ENCODE measurements around the gene SEZ6L. TPM values are rescaled to one million over a fixed set of nuclear protein-coding genes. Genes with fewer than 3 reads are reported as not detected.

The SEZ6L gene
- total RNA-seq, 1 donor from 2014 or later: 1.2 TPM

- Mint-ChIP-seq H3K27ac (ENCODE audit: unreplicated experiment) (no peak overlapping the region), H3K27me3 (ENCODE audit: unreplicated experiment) (no peaks in the 10 kb centered on the region), H3K36me3 (ENCODE audit: low read depth, unreplicated experiment) (no peaks in the 10 kb centered on the region), H3K4me3 (ENCODE audit: unreplicated experiment) (no peak overlapping the region), H3K4me1 (ENCODE audit: unreplicated experiment) (no peaks in the 10 kb centered on the region), H3K9me3 (ENCODE audit: unreplicated experiment) (no peaks in the 10 kb centered on the region)
- TF ChIP-seq CTCF (IDR thresholded peaks at IDR 0.05; ENCODE audit: unreplicated experiment): no peak
- DNase-seq (ENCODE audit: low spot score): no peak
Observed at GRCh38 chr22:26383968-26384556, 214.8 kb downstream of the SEZ6L start.

- Mint-ChIP-seq H3K27me3 (ENCODE audit: unreplicated experiment) (no peaks in the 10 kb centered on the region), H3K4me3 (ENCODE audit: unreplicated experiment) (no peak overlapping the region), H3K9me3 (ENCODE audit: unreplicated experiment) (no peaks in the 10 kb centered on the region), H3K4me1 (ENCODE audit: unreplicated experiment) (no peaks in the 10 kb centered on the region), H3K27ac (ENCODE audit: unreplicated experiment) (no peak overlapping the region), H3K36me3 (ENCODE audit: low read depth, unreplicated experiment) (no peaks in the 10 kb centered on the region)
- no peak for TF ChIP-seq CTCF (IDR thresholded peaks at IDR 0.05; ENCODE audit: unreplicated experiment)
- DNase-seq (ENCODE audit: low spot score): no peak
Observed at GRCh38 chr22:26385164-26385563, 215.9 kb downstream of the SEZ6L start.

GRCh38 chr22:26389125-26389524 is 219.9 kb downstream of the SEZ6L start:
- H3K4me3 Mint-ChIP-seq (ENCODE audit: unreplicated experiment): no peak overlapping the region
- no peak for TF ChIP-seq CTCF (IDR thresholded peaks at IDR 0.05; ENCODE audit: unreplicated experiment)
- H3K27me3 Mint-ChIP-seq (ENCODE audit: unreplicated experiment): no peaks in the 10 kb centered on the region
- H3K36me3 Mint-ChIP-seq (ENCODE audit: low read depth, unreplicated experiment): no peaks in the 10 kb centered on the region
- H3K4me1 Mint-ChIP-seq (ENCODE audit: unreplicated experiment): peaks cover 7% of the 10 kb centered on the region
- H3K27ac Mint-ChIP-seq (ENCODE audit: unreplicated experiment): no peak overlapping the region
- DNase-seq (ENCODE audit: low spot score): no peak
- no peaks in the 10 kb centered on the region for H3K9me3 Mint-ChIP-seq (ENCODE audit: unreplicated experiment)

- DNase-seq (ENCODE audit: low spot score): no peak
- H3K9me3 Mint-ChIP-seq (ENCODE audit: unreplicated experiment): no peaks in the 10 kb centered on the region
- no peak for TF ChIP-seq CTCF (IDR thresholded peaks at IDR 0.05; ENCODE audit: unreplicated experiment)
- H3K36me3 Mint-ChIP-seq (ENCODE audit: low read depth, unreplicated experiment): no peaks in the 10 kb centered on the region
- peaks cover 14% of the 10 kb centered on the region for H3K4me1 Mint-ChIP-seq (ENCODE audit: unreplicated experiment)
- no peaks in the 10 kb centered on the region for H3K27me3 Mint-ChIP-seq (ENCODE audit: unreplicated experiment)
- no peak overlapping the region for H3K4me3 Mint-ChIP-seq (ENCODE audit: unreplicated experiment)
- H3K27ac Mint-ChIP-seq (ENCODE audit: unreplicated experiment): no peak overlapping the region
Observed at GRCh38 chr22:26391091-26391490, 221.8 kb downstream of the SEZ6L start.

- DNase-seq (ENCODE audit: low spot score): no peak
- no peak for TF ChIP-seq CTCF (IDR thresholded peaks at IDR 0.05; ENCODE audit: unreplicated experiment)
- no peaks in the 10 kb centered on the region for H3K36me3 Mint-ChIP-seq (ENCODE audit: low read depth, unreplicated experiment)
- H3K4me1 Mint-ChIP-seq (ENCODE audit: unreplicated experiment): peaks cover 14% of the 10 kb centered on the region
- H3K27me3 Mint-ChIP-seq (ENCODE audit: unreplicated experiment): no peaks in the 10 kb centered on the region
- no peaks in the 10 kb centered on the region for H3K9me3 Mint-ChIP-seq (ENCODE audit: unreplicated experiment)
- H3K27ac Mint-ChIP-seq (ENCODE audit: unreplicated experiment): no peak overlapping the region
- no peak overlapping the region for H3K4me3 Mint-ChIP-seq (ENCODE audit: unreplicated experiment)
Observed at GRCh38 chr22:26391623-26392022, 222.4 kb downstream of the SEZ6L start.
